ENCODE results near the gene NYAP1. TPM values are rescaled to one million over a fixed set of nuclear protein-coding genes. Genes with fewer than 3 reads are reported as not detected.

Gene NYAP1
- total and polyA plus RNA-seq, 2 of the 8 experiments (the other 6 are each of a cell fraction or from before 2014, with no cell fraction given) = 1.9 to 4.6 TPM

GRCh38 chr7:100477871-100478267 is 5.9 kb upstream of the NYAP1 start (continued):
- no peak for TF ChIP-seq TAF7 (optimal IDR thresholded peaks at IDR 0.05; ENCODE audit: borderline replicate concordance, low read depth, low read length)
- TF ChIP-seq JUN (IDR thresholded peaks at IDR 0.05; ENCODE audit: low read depth, low read length) = no peak
- TF ChIP-seq TCF12 (IDR thresholded peaks at IDR 0.05; ENCODE audit: low read depth, low read length) = no peak

All from H1 (cell line).